ENCODE results near the gene CPN1. TPM values are rescaled to one million over a fixed set of nuclear protein-coding genes. Genes with fewer than 3 reads are reported as not detected.

Gene CPN1
- total RNA-seq, 2 donors from 2014 or later, result 0.85 TPM; not detected in 1

DNA sequence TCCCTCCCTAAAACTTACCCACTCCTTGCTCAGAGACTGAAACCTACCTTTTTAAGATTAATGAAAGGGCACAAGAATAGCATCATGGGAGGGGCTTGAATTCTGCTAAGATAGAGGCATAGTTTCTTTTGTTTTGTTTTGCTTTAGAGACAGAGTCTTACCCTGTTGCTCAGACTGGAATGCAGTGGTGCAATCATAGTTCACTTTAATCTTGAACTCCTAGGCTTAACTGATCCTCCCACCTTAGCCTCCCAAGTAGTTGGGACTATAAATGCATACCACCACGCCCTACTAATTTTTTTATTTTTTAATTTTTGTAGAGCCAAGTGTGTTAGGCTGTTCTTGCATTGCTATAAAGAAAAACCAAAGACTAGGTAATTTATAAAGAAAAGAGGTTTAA, 54.3 kb downstream of the CPN1 start:
- no peaks in the 10 kb centered on the region for H3K27me3 ChIP-seq (replicated peaks; ENCODE audit: insufficient read depth)
- H3K4me3 ChIP-seq, result no peak overlapping the region
- TF ChIP-seq POLR2A (IDR thresholded peaks at IDR 0.05), result no peak
- TF ChIP-seq, protein P1, sequence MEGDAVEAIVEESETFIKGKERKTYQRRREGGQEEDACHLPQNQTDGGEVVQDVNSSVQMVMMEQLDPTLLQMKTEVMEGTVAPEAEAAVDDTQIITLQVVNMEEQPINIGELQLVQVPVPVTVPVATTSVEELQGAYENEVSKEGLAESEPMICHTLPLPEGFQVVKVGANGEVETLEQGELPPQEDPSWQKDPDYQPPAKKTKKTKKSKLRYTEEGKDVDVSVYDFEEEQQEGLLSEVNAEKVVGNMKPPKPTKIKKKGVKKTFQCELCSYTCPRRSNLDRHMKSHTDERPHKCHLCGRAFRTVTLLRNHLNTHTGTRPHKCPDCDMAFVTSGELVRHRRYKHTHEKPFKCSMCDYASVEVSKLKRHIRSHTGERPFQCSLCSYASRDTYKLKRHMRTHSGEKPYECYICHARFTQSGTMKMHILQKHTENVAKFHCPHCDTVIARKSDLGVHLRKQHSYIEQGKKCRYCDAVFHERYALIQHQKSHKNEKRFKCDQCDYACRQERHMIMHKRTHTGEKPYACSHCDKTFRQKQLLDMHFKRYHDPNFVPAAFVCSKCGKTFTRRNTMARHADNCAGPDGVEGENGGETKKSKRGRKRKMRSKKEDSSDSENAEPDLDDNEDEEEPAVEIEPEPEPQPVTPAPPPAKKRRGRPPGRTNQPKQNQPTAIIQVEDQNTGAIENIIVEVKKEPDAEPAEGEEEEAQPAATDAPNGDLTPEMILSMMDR (IDR thresholded peaks at IDR 0.05), result no peak
- TF ChIP-seq POLR2AphosphoS5 (IDR thresholded peaks at IDR 0.05), result no peak
- no peak for DNase-seq (ENCODE audit: low spot score)
- no peaks in the 10 kb centered on the region for H3K9me3 ChIP-seq
- no peaks in the 10 kb centered on the region for H3K36me3 ChIP-seq
- WGBS, result 100% methylated on average over 1 of the region's 1 CpG
- no peak overlapping the region for H3K27ac ChIP-seq
- no peaks in the 10 kb centered on the region for H3K4me1 ChIP-seq (replicated peaks)
- intact Hi-C loops (cut with DNase I), result no loop called here

GRCh38 chr10:100025576-100025975, 56.1 kb downstream of the CPN1 start:
- no peak overlapping the region for H3K4me3 ChIP-seq
- H3K36me3 ChIP-seq, result no peaks in the 10 kb centered on the region
- H3K9me3 ChIP-seq, result no peaks in the 10 kb centered on the region
- DNase-seq (ENCODE audit: low spot score), result no peak
- intact Hi-C loops (cut with DNase I), result no loop called here
- TF ChIP-seq, protein P1 (IDR thresholded peaks at IDR 0.05), result no peak
- no peak for TF ChIP-seq POLR2AphosphoS5 (IDR thresholded peaks at IDR 0.05)
- TF ChIP-seq POLR2A (IDR thresholded peaks at IDR 0.05), result no peak
- no peaks in the 10 kb centered on the region for H3K27me3 ChIP-seq (replicated peaks; ENCODE audit: insufficient read depth)
- H3K4me1 ChIP-seq (replicated peaks), result no peaks in the 10 kb centered on the region
- 63% methylated on average over 5 of the region's 5 CpGs for WGBS
- no peak overlapping the region for H3K27ac ChIP-seq

- Histone ChIP-seq H3K4me3 (no peak overlapping the region), H3K27me3 (replicated peaks; ENCODE audit: insufficient read depth) (no peaks in the 10 kb centered on the region), H3K27ac (no peak overlapping the region), H3K9me3 (no peaks in the 10 kb centered on the region), H3K4me1 (replicated peaks) (peaks cover 4% of the 10 kb centered on the region), H3K36me3 (no peaks in the 10 kb centered on the region)
- TF ChIP-seq POLR2A (IDR thresholded peaks at IDR 0.05) (no peak), POLR2AphosphoS5 (IDR thresholded peaks at IDR 0.05) (no peak)
- TF ChIP-seq, protein P1 (IDR thresholded peaks at IDR 0.05), result no peak
- no peak for DNase-seq (ENCODE audit: low spot score)
- intact Hi-C loops (cut with DNase I), result no loop called here
- WGBS, result 86% methylated on average over 11 of the region's 11 CpGs
Observed at GRCh38 chr10:100024748-100025147, 56.9 kb downstream of the CPN1 start.

GRCh38 chr10:100022403-100022802, 59.3 kb downstream of the CPN1 start:
- Histone ChIP-seq H3K4me3 (no peak overlapping the region), H3K27me3 (replicated peaks; ENCODE audit: insufficient read depth) (no peaks in the 10 kb centered on the region), H3K9me3 (no peaks in the 10 kb centered on the region), H3K4me1 (replicated peaks) (peaks cover 4% of the 10 kb centered on the region), H3K27ac (no peak overlapping the region), H3K36me3 (no peaks in the 10 kb centered on the region)
- no peak for DNase-seq (ENCODE audit: low spot score)
- 53% methylated on average over 2 of the region's 2 CpGs for WGBS
- TF ChIP-seq POLR2A (IDR thresholded peaks at IDR 0.05) (no peak), POLR2AphosphoS5 (IDR thresholded peaks at IDR 0.05) (no peak)
- TF ChIP-seq, protein P1 (IDR thresholded peaks at IDR 0.05), result no peak
- intact Hi-C loops (cut with DNase I), result no loop called here

- Histone ChIP-seq H3K9me3 (no peaks in the 10 kb centered on the region), H3K4me1 (replicated peaks) (peaks cover 4% of the 10 kb centered on the region), H3K27ac (no peak overlapping the region), H3K4me3 (no peak overlapping the region), H3K36me3 (no peaks in the 10 kb centered on the region), H3K27me3 (replicated peaks; ENCODE audit: insufficient read depth) (no peaks in the 10 kb centered on the region)
- intact Hi-C loops (cut with DNase I), result no loop called here
- no peak for DNase-seq (ENCODE audit: low spot score)
- TF ChIP-seq POLR2A (IDR thresholded peaks at IDR 0.05) (no peak), POLR2AphosphoS5 (IDR thresholded peaks at IDR 0.05) (no peak)
- TF ChIP-seq, protein P1 (IDR thresholded peaks at IDR 0.05), result no peak
- WGBS, result 72% methylated on average over 1 of the region's 1 CpG
Observed at GRCh38 chr10:100021322-100021721, 60.3 kb downstream of the CPN1 start.
